ENCODE results near the gene STK16. TPM values are rescaled to one million over a fixed set of nuclear protein-coding genes. Genes with fewer than 3 reads are reported as not detected.

STK16 gene
- total and polyA plus RNA-seq, 2 of the 13 experiments (the other 11 are each of a cell fraction or from before 2014, with no cell fraction given), result 28.0 to 50.9 TPM

DNA sequence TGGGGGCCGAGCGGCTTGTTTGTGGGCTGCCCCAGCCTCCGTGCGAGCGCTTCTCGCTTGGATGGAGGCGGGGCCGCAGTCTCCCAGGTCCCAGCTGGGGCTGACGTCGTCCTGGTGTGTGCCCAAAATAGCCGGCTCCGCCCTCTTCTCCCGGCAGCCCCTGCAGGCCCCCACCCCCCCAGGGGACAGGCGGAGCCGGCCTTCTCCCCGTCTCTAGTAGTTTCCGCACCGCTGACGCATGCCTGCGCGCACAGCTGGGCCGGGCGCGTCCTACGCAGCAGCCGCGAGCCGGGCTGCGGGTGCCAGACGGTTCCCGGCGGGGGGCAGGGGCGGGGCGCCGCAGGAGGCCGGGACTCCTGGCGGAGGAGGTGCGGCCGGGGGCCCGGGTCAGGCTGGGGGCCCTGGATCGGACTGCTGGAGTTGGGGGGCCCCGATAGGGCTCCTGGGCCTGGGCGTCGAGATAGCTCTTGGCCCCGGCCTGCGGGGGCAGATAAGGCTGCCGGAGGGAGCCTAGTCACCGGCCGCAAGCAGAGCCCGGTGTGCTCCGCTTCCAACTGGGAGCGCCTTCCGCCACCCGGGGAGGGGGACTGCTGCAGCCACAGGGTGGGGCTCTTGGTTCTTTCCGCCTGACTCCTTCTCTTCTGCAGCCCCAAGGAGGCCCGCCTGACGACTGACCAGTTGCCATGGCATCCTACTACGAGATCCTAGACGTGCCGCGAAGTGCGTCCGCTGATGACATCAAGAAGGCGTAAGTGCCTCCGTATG lies 34.1 kb downstream of the STK16 start, which contains the start of gene DNAJB2 (continued):
- TF ChIP-seq ZNF781 (CRISPR knock-in tag; IDR thresholded peaks at IDR 0.05; ENCODE audit: borderline replicate concordance, not compliant biosample characterization) (no peak), CREM (IDR thresholded peaks at IDR 0.05) (peak; percentile 73; the same call in 1 of the 2 replicates), CREM (CRISPR knock-in tag; IDR thresholded peaks at IDR 0.05) (0 out of 2 replicates have a peak, but pooled peaks have one; percentile 31), ZNF816 (CRISPR knock-in tag; IDR thresholded peaks at IDR 0.05; ENCODE audit: borderline replicate concordance) (peak; percentile 70; the same call in 1 of the 2 replicates), PHF20 (CRISPR knock-in tag; IDR thresholded peaks at IDR 0.05) (peak; percentile 84), STAG1 (CRISPR knock-in tag; IDR thresholded peaks at IDR 0.05) (0 out of 2 replicates have a peak, but pooled peaks have one; percentile 5), FOSL2 (CRISPR knock-in tag; IDR thresholded peaks at IDR 0.05) (peak; percentile 70; the same call in 1 of the 2 replicates), ZNF746 (CRISPR knock-in tag; IDR thresholded peaks at IDR 0.05) (peak; percentile 39), ARNT2 (CRISPR knock-in tag; IDR thresholded peaks at IDR 0.05; ENCODE audit: low read depth) (peak; percentile 85), HMG20B (CRISPR knock-in tag; conservative IDR thresholded peaks at IDR 0.05) (0 out of 2 replicates have a peak, but pooled peaks have one; percentile 26), ZSCAN25 (CRISPR knock-in tag; IDR thresholded peaks at IDR 0.05) (no peak), MXD3 (CRISPR knock-in tag; IDR thresholded peaks at IDR 0.05) (peak; percentile 94), ZMAT5 (CRISPR knock-in tag; IDR thresholded peaks at IDR 0.05; ENCODE audit: borderline replicate concordance, low read depth) (no peak), ZNF720 (CRISPR knock-in tag; IDR thresholded peaks at IDR 0.05) (no peak), HOXA3 (CRISPR knock-in tag; IDR thresholded peaks at IDR 0.05) (peak; percentile 90), KAT8 (CRISPR knock-in tag; IDR thresholded peaks at IDR 0.05) (peak; percentile 90), SKI (IDR thresholded peaks at IDR 0.05; ENCODE audit: partially characterized antibody) (peak; percentile 54), PTBP1 (IDR thresholded peaks at IDR 0.05; ENCODE audit: low read depth, low read length, poor library complexity, severe bottlenecking) (no peak), ZNF773 (CRISPR knock-in tag; IDR thresholded peaks at IDR 0.05; ENCODE audit: borderline replicate concordance) (peak; percentile 46; the same call in 1 of the 2 replicates), IKZF4 (CRISPR knock-in tag; IDR thresholded peaks at IDR 0.05; ENCODE audit: borderline replicate concordance, low read depth, not compliant biosample characterization) (no peak), ZSCAN5A (CRISPR knock-in tag; IDR thresholded peaks at IDR 0.05; ENCODE audit: borderline replicate concordance) (no peak; the same call in 1 of the 2 replicates), DRAP1 (CRISPR knock-in tag; IDR thresholded peaks at IDR 0.05) (peak; percentile 79)
- TF ChIP-seq, protein P1, sequence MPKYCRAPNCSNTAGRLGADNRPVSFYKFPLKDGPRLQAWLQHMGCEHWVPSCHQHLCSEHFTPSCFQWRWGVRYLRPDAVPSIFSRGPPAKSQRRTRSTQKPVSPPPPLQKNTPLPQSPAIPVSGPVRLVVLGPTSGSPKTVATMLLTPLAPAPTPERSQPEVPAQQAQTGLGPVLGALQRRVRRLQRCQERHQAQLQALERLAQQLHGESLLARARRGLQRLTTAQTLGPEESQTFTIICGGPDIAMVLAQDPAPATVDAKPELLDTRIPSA (CRISPR knock-in tag; IDR thresholded peaks at IDR 0.05; ENCODE audit: borderline replicate concordance), result peak; percentile 58; the same call in 1 of the 2 replicates
- TF ChIP-seq, protein P2, sequence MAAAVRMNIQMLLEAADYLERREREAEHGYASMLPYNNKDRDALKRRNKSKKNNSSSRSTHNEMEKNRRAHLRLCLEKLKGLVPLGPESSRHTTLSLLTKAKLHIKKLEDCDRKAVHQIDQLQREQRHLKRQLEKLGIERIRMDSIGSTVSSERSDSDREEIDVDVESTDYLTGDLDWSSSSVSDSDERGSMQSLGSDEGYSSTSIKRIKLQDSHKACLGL (CRISPR knock-in tag; IDR thresholded peaks at IDR 0.05), result peak; percentile 77; the same call in 1 of the 2 replicates
- TF ChIP-seq, protein P3, sequence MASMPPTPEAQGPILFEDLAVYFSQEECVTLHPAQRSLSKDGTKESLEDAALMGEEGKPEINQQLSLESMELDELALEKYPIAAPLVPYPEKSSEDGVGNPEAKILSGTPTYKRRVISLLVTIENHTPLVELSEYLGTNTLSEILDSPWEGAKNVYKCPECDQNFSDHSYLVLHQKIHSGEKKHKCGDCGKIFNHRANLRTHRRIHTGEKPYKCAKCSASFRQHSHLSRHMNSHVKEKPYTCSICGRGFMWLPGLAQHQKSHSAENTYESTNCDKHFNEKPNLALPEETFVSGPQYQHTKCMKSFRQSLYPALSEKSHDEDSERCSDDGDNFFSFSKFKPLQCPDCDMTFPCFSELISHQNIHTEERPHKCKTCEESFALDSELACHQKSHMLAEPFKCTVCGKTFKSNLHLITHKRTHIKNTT (CRISPR knock-in tag; IDR thresholded peaks at IDR 0.05), result no peak
